Activated effector memory CD4-positive, alpha-beta T cell treated with Interleukin-2 at 50 U/mL for 16 hours (primary cell): ENCODE measurements around the gene FTCD.
"Not testable (repeated sequence)": the region's sequence is repeated elsewhere in the genome, so short reads cannot be mapped to it uniquely, and the experiment has no call there.

Experiments
- DNase-seq: peaks from one replicate; pipeline ENCODE4 v3.0.0-alpha.2; 2020

The FTCD gene, protein sequence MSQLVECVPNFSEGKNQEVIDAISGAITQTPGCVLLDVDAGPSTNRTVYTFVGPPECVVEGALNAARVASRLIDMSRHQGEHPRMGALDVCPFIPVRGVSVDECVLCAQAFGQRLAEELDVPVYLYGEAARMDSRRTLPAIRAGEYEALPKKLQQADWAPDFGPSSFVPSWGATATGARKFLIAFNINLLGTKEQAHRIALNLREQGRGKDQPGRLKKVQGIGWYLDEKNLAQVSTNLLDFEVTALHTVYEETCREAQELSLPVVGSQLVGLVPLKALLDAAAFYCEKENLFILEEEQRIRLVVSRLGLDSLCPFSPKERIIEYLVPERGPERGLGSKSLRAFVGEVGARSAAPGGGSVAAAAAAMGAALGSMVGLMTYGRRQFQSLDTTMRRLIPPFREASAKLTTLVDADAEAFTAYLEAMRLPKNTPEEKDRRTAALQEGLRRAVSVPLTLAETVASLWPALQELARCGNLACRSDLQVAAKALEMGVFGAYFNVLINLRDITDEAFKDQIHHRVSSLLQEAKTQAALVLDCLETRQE

GRCh38 chr21:46155514-46156377 is at the start of gene FTCD:
FTCD (minus strand) TSS chr21:46155579; CDS start chr21:46155523, 56 bp downstream.
- DNase-seq, result no peak

DNA sequence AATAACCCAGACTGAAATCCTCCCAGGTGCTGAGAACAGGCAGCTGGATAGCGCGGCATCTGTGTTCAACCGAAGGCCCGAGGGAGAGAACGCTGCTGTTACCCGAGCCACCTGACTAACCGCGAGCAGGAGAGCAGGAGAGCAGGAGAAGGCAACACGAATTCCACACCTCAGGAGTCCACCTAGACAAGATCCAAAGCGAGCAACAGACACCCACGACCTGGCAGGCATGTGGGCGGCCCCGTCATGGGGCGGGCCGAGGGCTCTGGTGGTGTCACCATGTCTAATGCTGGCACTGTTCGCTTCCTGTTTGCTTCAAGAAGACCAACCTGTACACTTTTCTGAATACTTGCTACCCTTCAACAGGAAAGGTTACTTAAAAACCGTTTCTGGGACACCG is 49.8 kb upstream of the FTCD start:
- DNase-seq, result no peak

DNA sequence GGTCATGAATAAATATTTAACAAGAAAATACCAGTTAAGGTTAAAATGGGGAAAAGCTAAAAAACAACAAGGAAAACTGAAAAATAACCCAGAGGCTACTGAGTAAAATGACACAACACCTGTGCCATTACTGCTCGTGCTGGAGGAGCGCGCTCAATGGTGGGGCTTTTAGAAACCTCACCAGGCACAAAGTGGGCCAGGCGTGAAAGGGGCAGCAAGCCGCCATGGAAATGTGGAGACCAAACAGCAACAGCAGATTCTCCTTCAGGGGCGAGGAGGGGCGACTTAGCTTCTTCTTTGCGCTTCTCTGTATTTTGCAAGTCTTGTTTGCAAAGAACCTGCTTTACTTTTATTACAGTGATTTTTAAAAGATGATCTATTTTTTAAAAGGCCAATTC is 47.8 kb upstream of the FTCD start:
- DNase-seq, result no peak

DNA sequence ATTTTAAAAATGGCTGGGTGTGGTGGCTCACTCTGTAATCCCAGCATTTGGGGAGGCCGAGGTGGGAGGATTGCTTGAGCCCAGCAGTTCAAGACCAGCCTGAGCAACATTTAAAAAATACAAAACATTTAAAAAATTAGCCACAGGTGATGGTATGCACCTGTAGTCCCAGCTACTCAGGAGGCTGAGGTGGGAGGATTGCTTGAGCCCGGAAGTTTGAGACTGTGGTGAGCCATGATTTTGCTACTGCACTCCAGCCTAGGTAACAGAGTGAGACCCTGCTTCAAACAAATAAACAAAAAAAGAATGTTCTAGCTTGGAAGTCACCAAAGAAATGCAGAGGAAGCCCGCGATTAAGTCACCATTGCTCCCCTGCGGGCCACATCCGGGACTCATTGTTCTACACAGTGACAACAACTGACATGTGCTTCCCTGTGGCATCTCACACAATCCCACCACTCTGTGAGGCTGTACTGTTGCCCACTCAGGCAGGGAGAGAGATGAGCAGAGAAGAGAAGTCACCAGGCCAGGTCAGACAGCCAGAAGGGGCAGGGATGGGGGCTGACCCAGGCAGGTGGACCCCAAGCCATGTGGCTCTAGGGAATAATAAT is 47.3 kb upstream of the FTCD start:
- no peak for DNase-seq

DNA sequence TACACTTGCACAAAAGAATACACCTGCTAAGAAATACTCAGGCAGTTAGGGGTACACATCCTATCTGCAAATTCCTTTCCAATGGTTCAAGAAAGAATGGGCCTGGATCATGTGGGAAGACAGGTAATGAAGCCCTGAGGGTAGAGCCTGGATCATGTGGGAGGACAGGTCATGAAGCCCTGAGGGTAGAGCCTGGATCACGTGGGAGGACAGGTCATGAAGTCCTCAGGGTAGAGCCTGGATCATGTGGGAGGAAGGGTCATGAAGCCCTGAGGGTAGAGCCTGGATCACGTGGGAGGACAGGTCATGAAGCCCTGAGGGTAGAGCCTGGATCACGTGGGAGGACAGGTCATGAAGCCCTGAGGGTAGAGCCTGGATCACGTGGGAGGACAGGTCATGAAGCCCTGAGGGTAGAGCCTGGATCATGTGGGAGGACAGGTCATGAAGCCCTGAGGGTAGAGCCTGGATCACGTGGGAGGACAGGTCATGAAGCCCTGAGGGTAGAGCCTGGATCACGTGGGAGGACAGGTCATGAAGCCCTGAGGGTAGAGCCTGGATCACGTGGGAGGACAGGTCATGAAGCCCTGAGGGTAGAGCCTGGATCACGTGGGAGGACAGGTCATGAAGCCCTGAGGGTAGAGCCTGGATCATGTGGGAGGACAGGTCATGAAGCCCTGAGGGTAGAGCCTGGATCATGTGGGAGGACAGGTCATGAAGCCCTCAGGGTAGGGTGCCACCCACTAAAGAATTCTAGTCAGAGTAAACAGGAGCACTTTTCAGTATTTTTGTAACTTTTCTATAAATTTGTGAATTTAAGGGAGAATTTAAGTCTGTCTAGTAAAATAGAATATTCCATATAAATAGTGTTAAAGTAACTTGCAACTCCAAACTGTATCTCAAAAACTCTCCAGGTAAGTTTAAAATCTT is 45.8 kb upstream of the FTCD start:
- not testable (repeated sequence) for DNase-seq

DNA sequence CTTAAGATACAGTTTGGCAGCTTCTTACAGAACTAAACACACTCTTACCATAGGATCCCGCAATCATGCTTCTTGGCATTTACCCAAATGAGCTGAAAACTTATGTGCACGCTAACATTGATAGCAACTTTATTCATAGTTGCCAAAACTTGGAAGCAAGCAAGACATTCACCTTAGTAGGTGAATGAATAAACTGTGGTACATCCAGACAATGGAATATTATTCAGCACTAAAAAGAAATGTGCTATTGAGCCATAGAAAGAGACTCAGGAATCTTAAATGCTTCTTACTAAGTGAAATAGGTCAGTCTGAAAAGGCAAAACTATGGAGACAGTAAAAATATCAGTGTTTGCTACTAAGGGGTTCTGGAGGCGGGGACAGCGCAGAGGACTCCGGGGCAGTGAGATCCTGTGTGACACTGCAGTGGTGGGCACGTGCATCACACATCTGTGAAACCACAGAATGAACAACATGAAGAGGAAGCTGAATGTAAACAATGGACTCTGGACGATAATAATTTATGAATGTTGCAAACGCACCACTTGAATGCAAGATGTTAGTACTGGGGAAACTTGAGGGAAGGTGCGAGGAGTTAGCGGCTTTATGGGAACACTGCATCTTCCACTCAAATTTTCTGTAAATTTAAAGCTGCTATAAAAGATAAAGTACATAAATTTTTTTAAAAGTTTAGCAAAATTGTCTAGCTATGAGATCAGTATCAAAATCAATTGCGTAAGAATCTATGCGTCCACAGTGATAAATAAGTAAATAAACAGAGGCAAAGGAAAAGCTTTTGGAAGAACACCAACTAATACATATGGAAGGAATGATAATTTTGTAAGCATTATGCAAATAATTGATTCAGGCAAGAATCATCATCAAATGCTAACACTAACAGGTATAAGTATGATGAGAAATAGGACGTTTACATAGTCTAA is 44.3 kb upstream of the FTCD start:
- no peak for DNase-seq

DNA sequence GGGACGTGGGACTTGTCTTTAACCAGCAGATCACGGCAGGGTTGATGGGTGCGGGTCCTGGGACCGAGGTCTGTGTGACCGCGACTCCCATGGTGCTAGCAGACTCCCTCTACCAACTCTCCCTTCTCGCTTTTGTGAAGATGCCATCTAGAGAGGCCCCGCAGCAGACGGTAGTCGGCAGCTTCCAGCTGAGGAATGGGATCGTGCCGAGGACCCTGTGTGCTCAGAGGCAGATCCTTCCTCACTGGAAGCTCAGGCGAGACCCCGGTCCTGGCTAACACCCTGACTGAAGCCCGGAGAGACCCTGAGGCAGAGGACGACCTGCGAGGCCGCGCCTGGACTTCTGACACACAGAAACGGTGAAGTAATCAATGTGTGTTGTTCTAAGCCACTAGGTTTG is 41.4 kb upstream of the FTCD start:
- no peak for DNase-seq

DNA sequence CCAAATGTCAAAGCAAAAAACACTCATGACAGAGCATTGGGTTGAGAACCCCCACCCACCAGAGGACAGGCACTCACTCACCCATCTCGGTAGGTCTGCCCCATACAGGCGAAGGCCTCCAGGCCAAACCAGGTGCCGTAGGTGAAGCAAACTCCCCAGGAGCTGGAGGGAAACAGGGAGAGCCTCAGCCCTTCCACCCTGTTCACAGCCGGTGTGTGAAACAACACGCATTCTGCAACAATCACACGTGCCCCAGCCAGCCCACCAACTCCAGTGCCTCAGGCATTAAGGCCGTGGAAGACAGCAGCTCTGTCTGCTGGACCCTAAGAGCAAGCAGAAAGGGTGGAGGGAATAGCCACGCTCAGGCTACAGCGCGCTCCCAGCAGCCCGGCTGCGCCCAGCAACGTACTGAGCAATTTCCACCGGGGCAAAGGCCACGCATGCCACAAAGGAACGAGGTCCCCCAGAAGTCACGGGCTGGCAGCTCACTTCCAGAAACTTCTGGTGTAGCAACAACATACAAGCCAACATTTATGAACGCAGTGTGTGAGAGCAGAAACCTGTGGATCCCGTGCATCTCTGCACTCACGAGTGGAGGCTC is 40.3 kb upstream of the FTCD start:
- no peak for DNase-seq

- no peak for DNase-seq
Observed at GRCh38 chr21:46194374-46195334, 39.3 kb upstream of the FTCD start.

GRCh38 chr21:46193829-46194373 is 38.5 kb upstream of the FTCD start:
- no peak for DNase-seq

DNA sequence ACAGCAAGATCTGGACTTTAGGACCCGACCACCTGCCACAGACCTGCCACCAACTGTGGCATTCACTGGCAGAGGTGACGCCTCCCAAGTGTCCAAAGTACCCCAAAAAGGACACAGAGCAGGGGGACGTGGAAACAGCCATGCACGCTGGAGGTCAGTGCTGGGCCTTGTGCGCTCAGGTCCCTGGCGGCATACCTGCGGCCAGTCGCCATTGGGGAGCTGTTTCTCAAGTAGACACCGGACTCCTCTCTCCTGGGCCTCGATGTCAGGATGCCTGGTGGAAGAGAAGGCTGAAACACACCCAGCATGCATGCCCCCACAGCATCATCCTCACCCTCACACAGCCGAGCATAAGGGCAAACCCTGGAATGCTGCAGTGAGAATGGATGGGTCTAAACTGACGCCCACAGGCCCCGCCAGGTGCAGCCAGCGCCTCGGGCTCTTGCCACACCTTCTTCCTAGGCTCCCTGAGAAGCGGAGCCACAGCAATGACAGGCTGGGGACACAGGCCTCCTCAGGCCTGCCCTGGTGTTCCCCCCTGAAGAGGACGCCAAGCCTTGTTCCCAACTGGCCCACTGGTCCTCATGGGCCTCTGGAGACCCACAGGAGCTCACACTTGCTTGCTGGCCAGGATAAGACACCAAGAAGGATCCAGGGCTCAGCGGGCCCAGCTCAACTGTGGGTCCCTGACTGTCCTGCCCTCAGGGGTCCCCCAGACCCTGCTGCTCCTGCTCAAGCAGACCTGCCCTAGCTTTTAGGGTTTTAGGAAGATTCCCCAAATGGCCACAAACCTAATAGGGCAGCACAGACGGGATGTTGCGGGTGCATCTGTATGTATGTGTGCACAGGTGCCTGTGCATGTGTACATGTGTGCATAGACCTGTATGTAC is 36.6 kb upstream of the FTCD start:
- DNase-seq, result no peak

DNA sequence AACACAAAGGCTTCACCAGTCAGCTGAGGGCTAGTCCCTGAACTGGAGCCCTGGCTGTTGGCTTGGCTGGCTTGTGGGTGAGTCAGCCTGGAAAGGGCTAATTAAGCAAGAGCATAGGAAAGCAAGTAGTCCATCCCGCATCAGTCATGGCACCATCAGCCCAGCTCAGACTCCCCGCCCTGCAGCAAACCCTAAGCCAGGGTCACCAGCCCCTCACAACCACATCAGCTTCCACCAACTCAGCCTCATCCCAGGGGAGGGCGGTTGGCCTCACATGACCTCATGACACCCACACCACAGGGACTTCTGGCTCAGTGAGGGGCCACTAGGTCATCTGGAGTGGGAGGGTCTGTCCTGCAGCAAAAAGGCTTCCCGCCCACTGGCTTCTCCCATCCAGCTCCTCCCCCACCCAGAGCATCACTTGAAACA is 35.9 kb upstream of the FTCD start:
- DNase-seq, result no peak

GRCh38 chr21:46190491-46191131 is 35.2 kb upstream of the FTCD start:
- DNase-seq, result no peak

- no peak for DNase-seq
Observed at GRCh38 chr21:46189959-46190490, 34.6 kb upstream of the FTCD start.

GRCh38 chr21:46189213-46189958 is 34.0 kb upstream of the FTCD start:
- no peak for DNase-seq
